A549 treated with AZD9567 at 1 μM for 4 hours (cell line): ENCODE measurements around the gene P2RX7. TPM values are rescaled to one million over a fixed set of nuclear protein-coding genes. Genes with fewer than 3 reads are reported as not detected.

Experiments used
- total RNA-seq: library from RNA; stranded (reverse); fragments of 200-300 nt; extraction: Qiagen RNA extraction; gene quantifications from 5 replicates; pipeline ENCODE4 v1.2.3, GENCODE V29; 2022; ENCODE audit not compliant: insufficient read depth

Gene P2RX7
- 0.06 TPM in 1 of 5 replicates, not detected in the others for total RNA-seq

DNA sequence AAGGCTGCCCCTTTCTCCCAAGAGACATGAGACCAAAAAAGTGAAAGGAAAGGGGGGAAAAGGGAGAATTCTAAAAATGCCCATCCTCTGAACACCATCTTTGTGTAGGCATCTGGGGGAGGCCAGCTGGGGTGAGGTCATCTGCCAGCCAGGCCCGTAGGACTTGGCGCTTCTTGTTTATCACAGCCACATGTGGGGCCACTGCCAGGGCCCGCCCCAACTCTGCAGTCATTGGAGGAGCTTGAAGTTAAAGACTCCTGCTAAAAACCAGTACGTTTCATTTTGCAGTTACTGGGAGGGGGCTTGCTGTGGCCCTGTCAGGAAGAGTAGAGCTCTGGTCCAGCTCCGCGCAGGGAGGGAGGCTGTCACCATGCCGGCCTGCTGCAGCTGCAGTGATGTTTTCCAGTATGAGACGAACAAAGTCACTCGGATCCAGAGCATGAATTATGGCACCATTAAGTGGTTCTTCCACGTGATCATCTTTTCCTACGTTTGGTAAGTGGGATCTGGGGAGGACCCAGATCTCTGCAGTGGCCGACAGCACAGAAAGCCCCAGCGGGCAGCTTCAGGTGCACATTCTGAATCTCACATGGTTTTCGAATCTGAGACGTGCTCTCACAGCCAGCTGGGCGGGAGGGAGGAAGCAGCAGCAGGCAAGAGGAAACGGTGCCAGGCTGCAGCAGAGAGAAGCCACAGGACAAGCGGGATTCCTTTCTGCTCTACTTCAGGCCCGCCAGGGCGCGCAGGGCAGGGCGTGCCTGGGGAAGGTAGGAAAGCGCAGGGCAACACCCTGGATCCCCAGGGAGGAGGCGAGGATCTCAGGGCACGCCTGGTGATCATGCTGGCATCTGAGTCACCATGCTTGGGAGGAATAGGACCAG is at the start of gene P2RX7:
Gene P2RX7 (plus strand): TSS at position 276 of the 881 bp plus-strand sequence. CDS start 95 bp downstream, at position 371.

DNA sequence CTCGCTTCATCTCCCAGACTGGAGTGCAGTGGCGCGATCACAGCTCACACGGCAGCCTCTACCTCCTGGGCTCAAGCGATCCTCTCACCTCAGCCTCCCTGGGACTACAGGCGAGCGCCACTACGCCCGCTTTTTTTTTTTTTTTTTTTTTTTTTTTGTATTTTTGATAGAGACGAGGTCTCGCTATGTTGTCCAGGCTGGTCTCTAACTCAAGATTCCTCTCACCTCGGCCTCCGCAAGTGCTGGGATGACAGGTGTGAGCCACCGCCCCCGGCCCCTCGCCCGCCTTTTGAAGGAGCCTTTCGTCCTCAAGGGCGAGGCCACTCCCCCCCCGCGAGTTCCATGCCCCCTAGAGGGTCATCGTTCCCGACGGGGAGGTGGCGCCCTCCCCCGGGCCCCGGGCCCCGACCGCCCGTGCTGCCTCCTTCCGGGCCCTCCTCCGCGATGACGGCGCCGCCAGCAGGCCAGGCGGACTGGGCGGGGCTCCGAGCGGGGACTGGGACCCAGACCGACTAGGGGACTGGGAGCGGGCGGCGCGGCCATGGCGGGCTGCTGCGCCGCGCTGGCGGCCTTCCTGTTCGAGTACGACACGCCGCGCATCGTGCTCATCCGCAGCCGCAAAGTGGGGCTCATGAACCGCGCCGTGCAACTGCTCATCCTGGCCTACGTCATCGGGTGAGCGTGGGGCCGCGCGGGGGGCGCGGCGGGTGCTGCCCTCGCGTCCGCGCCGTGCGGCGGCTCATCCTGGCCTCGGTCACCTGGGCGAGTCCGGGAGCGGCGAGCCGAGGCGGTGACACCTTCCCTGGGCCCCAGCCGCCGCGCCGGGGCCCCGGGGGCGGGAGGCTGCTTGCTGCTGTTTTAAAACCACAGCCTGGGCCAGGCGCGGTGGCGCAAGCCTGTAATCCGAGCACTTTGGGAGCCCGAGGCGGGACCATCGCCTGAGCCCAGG is 77.2 kb downstream of the P2RX7 start, which contains the start of gene P2RX4:
Gene P2RX4 (plus strand): TSS at position 506 of the 949 bp plus-strand sequence. CDS start 36 bp downstream, at position 542.

Other genes with a start within 250 kb of the P2RX7 start
- 49.4 to 59.3 TPM (median 51.7 TPM) in 5 replicates for gene SPPL3, start 228.5 kb upstream of the P2RX7 start, total RNA-seq
- 3.3 to 4.7 TPM (median 3.5 TPM) in 5 replicates for gene HNF1A, start 154.3 kb upstream of the P2RX7 start, total RNA-seq
- gene C12orf43, start 116.4 kb upstream of the P2RX7 start, total RNA-seq = 20.8 to 26.3 TPM (median 23.1 TPM) in 5 replicates
- 2.2 to 3.0 TPM (median 2.4 TPM) in 5 replicates for gene OASL, start 93.6 kb upstream of the P2RX7 start, total RNA-seq
- 17.1 to 24.0 TPM (median 18.2 TPM) in 5 replicates for gene P2RX4, start 77.3 kb downstream of the P2RX7 start, total RNA-seq
- 23.4 to 32.9 TPM (median 30.1 TPM) in 5 replicates for gene CAMKK2, start 163.8 kb downstream of the P2RX7 start, total RNA-seq
- 91.3 to 121 TPM (median 94.4 TPM) in 5 replicates for gene ANAPC5, start 219.5 kb downstream of the P2RX7 start, total RNA-seq